ENCODE measurements around the gene ARHGAP8. TPM values are rescaled to one million over a fixed set of nuclear protein-coding genes. Genes with fewer than 3 reads are reported as not detected.

The ARHGAP8 gene
- total RNA-seq, 6 experiments from 2014 or later, result not detected

GRCh38 chr22:44827666-44828190 is 75.4 kb downstream of the ARHGAP8 start:
- no peak for DNase-seq
- Mint-ChIP-seq H3K9me3 (no peaks in the 10 kb centered on the region), H3K4me3 (no peak overlapping the region), H3K36me3 (ENCODE audit: low read depth) (no peaks in the 10 kb centered on the region), H3K4me1 (ENCODE audit: low read depth) (no peaks in the 10 kb centered on the region), H3K27me3 (ENCODE audit: insufficient read depth) (peaks cover 13% of the 10 kb centered on the region), H3K27ac (no peak overlapping the region)
- TF ChIP-seq CTCF (IDR thresholded peaks at IDR 0.05), result no peak

GRCh38 chr22:44828193-44828592 is 75.8 kb downstream of the ARHGAP8 start:
- no peaks in the 10 kb centered on the region for H3K9me3 Mint-ChIP-seq
- peaks cover 9% of the 10 kb centered on the region for H3K27me3 Mint-ChIP-seq (ENCODE audit: insufficient read depth)
- H3K4me3 Mint-ChIP-seq, result no peak overlapping the region
- TF ChIP-seq CTCF (IDR thresholded peaks at IDR 0.05), result peak; percentile 66
- no peaks in the 10 kb centered on the region for H3K4me1 Mint-ChIP-seq (ENCODE audit: low read depth)
- no peak for DNase-seq
- no peak overlapping the region for H3K27ac Mint-ChIP-seq
- H3K36me3 Mint-ChIP-seq (ENCODE audit: low read depth), result no peaks in the 10 kb centered on the region

- DNase-seq, result no peak
- H3K36me3 Mint-ChIP-seq (ENCODE audit: low read depth), result no peaks in the 10 kb centered on the region
- H3K9me3 Mint-ChIP-seq, result peaks cover 5% of the 10 kb centered on the region; the same call in 1 of the 2 replicates
- H3K27ac Mint-ChIP-seq, result no peak overlapping the region
- peaks cover 9% of the 10 kb centered on the region for H3K27me3 Mint-ChIP-seq (ENCODE audit: insufficient read depth)
- no peaks in the 10 kb centered on the region for H3K4me1 Mint-ChIP-seq (ENCODE audit: low read depth)
- no peak for TF ChIP-seq CTCF (IDR thresholded peaks at IDR 0.05)
- H3K4me3 Mint-ChIP-seq, result no peak overlapping the region
These were observed 79.5 kb downstream of the ARHGAP8 start for GRCh38 chr22:44831885-44832284.

- Mint-ChIP-seq H3K27me3 (ENCODE audit: insufficient read depth) (peaks cover 10% of the 10 kb centered on the region), H3K4me3 (no peak overlapping the region), H3K27ac (no peak overlapping the region), H3K36me3 (ENCODE audit: low read depth) (no peaks in the 10 kb centered on the region), H3K9me3 (peaks cover 5% of the 10 kb centered on the region; the same call in 1 of the 2 replicates), H3K4me1 (ENCODE audit: low read depth) (no peaks in the 10 kb centered on the region)
- DNase-seq, result no peak
- TF ChIP-seq CTCF (IDR thresholded peaks at IDR 0.05), result no peak
These were observed 81.7 kb downstream of the ARHGAP8 start for GRCh38 chr22:44834065-44834464.

- no peak for TF ChIP-seq CTCF (IDR thresholded peaks at IDR 0.05)
- Mint-ChIP-seq H3K4me3 (no peak overlapping the region), H3K27ac (no peak overlapping the region), H3K36me3 (ENCODE audit: low read depth) (no peaks in the 10 kb centered on the region), H3K9me3 (peaks cover 12% of the 10 kb centered on the region; the same call in 1 of the 2 replicates), H3K4me1 (ENCODE audit: low read depth) (no peaks in the 10 kb centered on the region), H3K27me3 (ENCODE audit: insufficient read depth) (peaks cover 19% of the 10 kb centered on the region)
- DNase-seq, result no peak
These were observed 85.1 kb downstream of the ARHGAP8 start for GRCh38 chr22:44837481-44837880.
